Skeletal muscle satellite cell (primary cell): Measurements from ENCODE around the gene SCYGR7. TPM values are rescaled to one million over a fixed set of nuclear protein-coding genes. Genes with fewer than 3 reads are reported as not detected.

ENCODE experiments used
- H3K27me3 ChIP-seq: 2 replicates; pipeline ENCODE4 v1.7.0; 2013; ENCODE audit warnings: low read length; ENCODE audit not compliant: control insufficient read depth, insufficient read depth
- H3K36me3 ChIP-seq: 2 replicates; pipeline ENCODE4 v1.7.0; 2013; ENCODE audit warnings: mild to moderate bottlenecking, control low read depth, low read length; ENCODE audit not compliant: insufficient read depth
- H3K4me1 ChIP-seq: 2 replicates; pipeline ENCODE4 v1.7.0; 2013; ENCODE audit warnings: low read length; ENCODE audit not compliant: control insufficient read depth, insufficient read depth
- H3K4me2 ChIP-seq: 2 replicates; pipeline ENCODE4 v1.7.0; 2013; ENCODE audit warnings: mild to moderate bottlenecking, low read length
- H3K4me3 ChIP-seq: 2 replicates; pipeline ENCODE4 v1.7.0; 2013; ENCODE audit warnings: low read length
- H3K9ac ChIP-seq: 2 replicates; pipeline ENCODE4 v1.7.0; 2013; ENCODE audit warnings: mild to moderate bottlenecking, low read depth, low read length, moderate library complexity
- H3K9me3 ChIP-seq: replicated peaks from 2 replicates; pipeline ENCODE4 v1.7.0; 2013; ENCODE audit warnings: mild to moderate bottlenecking, control low read depth, low read length
- total RNA-seq: library from RNA; depleted of rRNA; stranded (reverse); fragments of >200 nt; gene quantifications from 2 replicates; pipeline ENCODE4 v1.2.3, GENCODE V29; 2012; rRNA removed

SCYGR7 gene
- not detected in 2 replicates for total RNA-seq

GRCh38 chr2:227728035-227728434 is at the start of gene SCYGR7:
SCYGR7 (plus strand) TSS chr2:227728335; CDS start chr2:227728335, 0 bp downstream.
- no peak within 1 kb of the TSS for H3K9ac ChIP-seq
- H3K27me3 ChIP-seq = peaks cover 30% of the 10 kb centered on the region
- H3K4me2 ChIP-seq = no peak within 1 kb of the TSS
- H3K4me3 ChIP-seq = no peak within 1 kb of the TSS
- H3K4me1 ChIP-seq = no peaks in the 10 kb centered on the region
- no peaks in the 10 kb centered on the region for H3K9me3 ChIP-seq
- H3K36me3 ChIP-seq = no peaks in the 10 kb centered on the region

GRCh38 chr2:227684258-227684657 is 43.9 kb upstream of the SCYGR7 start:
- H3K9me3 ChIP-seq = no peaks in the 10 kb centered on the region

GRCh38 chr2:227687189-227687588 is 40.9 kb upstream of the SCYGR7 start:
- no peak overlapping the region for H3K9ac ChIP-seq
- no peaks in the 10 kb centered on the region for H3K27me3 ChIP-seq
- no peaks in the 10 kb centered on the region for H3K36me3 ChIP-seq
- H3K4me1 ChIP-seq = no peaks in the 10 kb centered on the region
- H3K9me3 ChIP-seq = no peaks in the 10 kb centered on the region
- H3K4me3 ChIP-seq = no peak overlapping the region
- H3K4me2 ChIP-seq = no peak overlapping the region

More at GRCh38 chr2:227684258-227684657, 43.9 kb upstream of the SCYGR7 start:
- Histone ChIP-seq H3K4me1 (no peaks in the 10 kb centered on the region), H3K36me3 (no peaks in the 10 kb centered on the region), H3K27me3 (no peaks in the 10 kb centered on the region), H3K9ac (no peak overlapping the region), H3K4me2 (no peak overlapping the region), H3K4me3 (no peak overlapping the region)

- Histone ChIP-seq H3K4me1 (no peaks in the 10 kb centered on the region), H3K27me3 (no peaks in the 10 kb centered on the region), H3K9me3 (no peaks in the 10 kb centered on the region), H3K4me3 (no peak overlapping the region), H3K4me2 (no peak overlapping the region), H3K36me3 (no peaks in the 10 kb centered on the region), H3K9ac (no peak overlapping the region)
Measured at GRCh38 chr2:227696990-227697679, 31.0 kb upstream of the SCYGR7 start.

- peaks cover 11% of the 10 kb centered on the region for H3K27me3 ChIP-seq
- H3K9me3 ChIP-seq = no peaks in the 10 kb centered on the region
- no peak overlapping the region for H3K4me3 ChIP-seq
- H3K4me1 ChIP-seq = no peaks in the 10 kb centered on the region
- no peak overlapping the region for H3K4me2 ChIP-seq
- no peak overlapping the region for H3K9ac ChIP-seq
- H3K36me3 ChIP-seq = no peaks in the 10 kb centered on the region
Measured at GRCh38 chr2:227701556-227701955, 26.6 kb upstream of the SCYGR7 start.

GRCh38 chr2:227703280-227703732 is 24.8 kb upstream of the SCYGR7 start:
- no peak overlapping the region for H3K4me3 ChIP-seq
- no peaks in the 10 kb centered on the region for H3K36me3 ChIP-seq
- no peaks in the 10 kb centered on the region for H3K4me1 ChIP-seq
- H3K4me2 ChIP-seq = no peak overlapping the region
- H3K9me3 ChIP-seq = no peaks in the 10 kb centered on the region
- peaks cover 15% of the 10 kb centered on the region for H3K27me3 ChIP-seq
- no peak overlapping the region for H3K9ac ChIP-seq

GRCh38 chr2:227703961-227704360 is 24.2 kb upstream of the SCYGR7 start:
- Histone ChIP-seq H3K27me3 (peaks cover 15% of the 10 kb centered on the region), H3K4me3 (no peak overlapping the region), H3K4me2 (no peak overlapping the region), H3K36me3 (no peaks in the 10 kb centered on the region), H3K9me3 (no peaks in the 10 kb centered on the region), H3K4me1 (no peaks in the 10 kb centered on the region), H3K9ac (no peak overlapping the region)

- H3K9ac ChIP-seq = no peak overlapping the region
- H3K4me3 ChIP-seq = no peak overlapping the region
- no peaks in the 10 kb centered on the region for H3K9me3 ChIP-seq
- no peaks in the 10 kb centered on the region for H3K36me3 ChIP-seq
- H3K4me2 ChIP-seq = no peak overlapping the region
- no peaks in the 10 kb centered on the region for H3K4me1 ChIP-seq
- peaks cover 19% of the 10 kb centered on the region for H3K27me3 ChIP-seq
Measured at GRCh38 chr2:227706859-227707258, 21.3 kb upstream of the SCYGR7 start.

- no peaks in the 10 kb centered on the region for H3K9me3 ChIP-seq
- H3K4me3 ChIP-seq = no peak overlapping the region
- H3K36me3 ChIP-seq = no peaks in the 10 kb centered on the region
- no peaks in the 10 kb centered on the region for H3K4me1 ChIP-seq
- H3K4me2 ChIP-seq = no peak overlapping the region
- peaks cover 19% of the 10 kb centered on the region for H3K27me3 ChIP-seq
- H3K9ac ChIP-seq = no peak overlapping the region
Measured at GRCh38 chr2:227707390-227707789, 20.7 kb upstream of the SCYGR7 start.

GRCh38 chr2:227710986-227711385 is 17.1 kb upstream of the SCYGR7 start:
- H3K4me3 ChIP-seq = no peak overlapping the region
- no peaks in the 10 kb centered on the region for H3K4me1 ChIP-seq
- peaks cover 8% of the 10 kb centered on the region for H3K27me3 ChIP-seq
- H3K9ac ChIP-seq = no peak overlapping the region
- H3K9me3 ChIP-seq = no peaks in the 10 kb centered on the region
- H3K4me2 ChIP-seq = no peak overlapping the region
- H3K36me3 ChIP-seq = no peaks in the 10 kb centered on the region

- Histone ChIP-seq H3K4me3 (no peak overlapping the region), H3K4me1 (peaks cover 4% of the 10 kb centered on the region), H3K9ac (no peak overlapping the region), H3K36me3 (no peaks in the 10 kb centered on the region), H3K4me2 (no peak overlapping the region), H3K27me3 (peaks cover 14% of the 10 kb centered on the region), H3K9me3 (no peaks in the 10 kb centered on the region)
Measured at GRCh38 chr2:227713291-227713690, 14.8 kb upstream of the SCYGR7 start.

GRCh38 chr2:227716501-227716900 is 11.6 kb upstream of the SCYGR7 start:
- Histone ChIP-seq H3K9ac (no peak overlapping the region), H3K36me3 (no peaks in the 10 kb centered on the region), H3K4me2 (no peak overlapping the region), H3K27me3 (peaks cover 11% of the 10 kb centered on the region), H3K4me3 (no peak overlapping the region), H3K4me1 (peaks cover 5% of the 10 kb centered on the region), H3K9me3 (no peaks in the 10 kb centered on the region)
